K562 (cell line): ENCODE results near the gene HIVEP3. TPM values are rescaled to one million over a fixed set of nuclear protein-coding genes. Genes with fewer than 3 reads are reported as not detected.
"Not testable (repeated sequence)": the region's sequence is repeated elsewhere in the genome, so short reads cannot be mapped to it uniquely, and the experiment has no call there.

Experiments
- ATAC-seq: fragments of 200-7000 bp; cut with Tn5 transposase; 3 replicates; pipeline ENCODE4 v1.9.1; 2020; ENCODE audit warnings: moderate library complexity
- BruUV-seq: library from RNA; stranded (reverse); fragments of 400-500 nt; replicated peaks from 2 replicates; lab custom pipeline; 2021; lab: Mats Ljungman, UMichigan
- CTCF ChIA-PET: fragments of 300-600 bp; formaldehyde crosslinking; extraction: SDS; loops from one replicate; lab custom pipeline; 2021; ENCODE audit warnings: low intra/inter-chr PET ratio; lab: Yijun Ruan, JAX
- POLR2A ChIA-PET: fragments of 300-600, 350-650 bp; sonication (Branson Sonifier 250); formaldehyde crosslinking; extraction: SDS; loops from one replicate; lab custom pipeline; 2021; ENCODE audit warnings: antibody characterized with exemption, inconsistent platforms; lab: Yijun Ruan, JAX
- DNase-seq, 4 experiments: peaks; one replicate each; pipeline versions ENCODE4 v3.0.0 to v3.0.0-alpha.2; 2011 to 2018; ENCODE audit warnings: low spot score in 3 of 4, mixed read lengths in 3 of 4; ENCODE audit errors: extremely low read depth in 1 of 4
- FAIRE-seq: peaks from 2 replicates; lab custom pipeline; 2011; peaks lifted over from hg19 to GRCh38; lab: Jason Lieb, UNC
- H2AFZ ChIP-seq: 2 replicates; pipeline ENCODE4 v1.6.0; 2011; ENCODE audit warnings: low read depth, low read length, control low read depth, inconsistent platforms
- H3K27ac ChIP-seq: fragments of 200-600 bp; 3 replicates; pipeline ENCODE4 v1.8.0; 2011; ENCODE audit warnings: low read depth, mild to moderate bottlenecking, control low read depth, inconsistent platforms, low read length, moderate library complexity, mixed read lengths; ENCODE audit errors: extremely low read depth
- H3K27me3 ChIP-seq, 2 experiments: fragments of 300-600 bp in 1 of 2; 2 replicates in 1 of 2; 3 replicates in 1 of 2; pipeline versions ENCODE4 v1.6.0 to v1.8.0; 2011; ENCODE audit warnings: inconsistent platforms in 2 of 2, low read length in 2 of 2, mild to moderate bottlenecking in 1 of 2, mixed read lengths in 1 of 2, moderate library complexity in 1 of 2; ENCODE audit not compliant: control insufficient read depth in 2 of 2, insufficient read depth in 2 of 2
- H3K36me3 ChIP-seq: fragments of 300-600 bp; 3 replicates; pipeline ENCODE4 v1.8.0; 2011; ENCODE audit warnings: mild to moderate bottlenecking, low read length, inconsistent platforms; ENCODE audit not compliant: control insufficient read depth, insufficient read depth
- H3K4me1 ChIP-seq, 2 experiments: fragments of 200-600 bp in 1 of 2; replicated peaks in 1 of 2; 2 replicates in 1 of 2; 3 replicates in 1 of 2; pipeline versions ENCODE4 v1.5.1 to v1.8.0; 2011; ENCODE audit warnings: inconsistent platforms in 2 of 2, low read length in 2 of 2, mild to moderate bottlenecking in 1 of 2, mixed read lengths in 1 of 2, moderate library complexity in 1 of 2; ENCODE audit not compliant: control insufficient read depth in 2 of 2, insufficient read depth in 2 of 2
- H3K4me2 ChIP-seq: 2 replicates; pipeline ENCODE4 v1.6.1; 2011; ENCODE audit warnings: low read length, control low read depth, inconsistent platforms, mixed read lengths; ENCODE audit not compliant: insufficient read depth
- H3K4me3 ChIP-seq: fragments of 200-600 bp; sonication (generic), shearing (Covaris generic); 2 replicates; pipeline ENCODE4 v1.5.1; 2016; ENCODE audit warnings: control low read depth, inconsistent platforms
- H3K79me2 ChIP-seq: fragments of 200-600 bp; 3 replicates; pipeline ENCODE4 v1.8.0; 2011; ENCODE audit warnings: low read length, inconsistent platforms; ENCODE audit not compliant: control insufficient read depth, insufficient read depth
- H3K9ac ChIP-seq, 2 experiments: 2 replicates each; pipeline versions ENCODE4 v1.6.0 to v1.6.1; 2011; ENCODE audit warnings: low read depth in 2 of 2, low read length in 2 of 2, control low read depth in 1 of 2, inconsistent platforms in 1 of 2, mild to moderate bottlenecking in 1 of 2, mixed read lengths in 1 of 2; ENCODE audit not compliant: insufficient read depth in 1 of 2
- H3K9me1 ChIP-seq: one replicate; pipeline ENCODE4 v1.6.0; 2011; ENCODE audit warnings: inconsistent platforms, mild to moderate bottlenecking, low read length, moderate library complexity; ENCODE audit not compliant: control insufficient read depth, insufficient read depth
- H3K9me3 ChIP-seq: replicated peaks from 2 replicates; pipeline ENCODE4 v1.5.1; 2011; ENCODE audit warnings: low read depth, low read length, inconsistent platforms; ENCODE audit not compliant: control insufficient read depth, insufficient read depth
- H4K20me1 ChIP-seq: replicated peaks from 2 replicates; pipeline ENCODE4 v1.6.1; 2011; ENCODE audit warnings: low read length, inconsistent platforms, mixed read lengths; ENCODE audit not compliant: control insufficient read depth, insufficient read depth
- LARP7 ChIP-seq: fragments of 450-650 bp; IDR thresholded peaks from 2 replicates; pipeline ENCODE4 v1.6.1; 2016
- WGBS: fragments of 100-300 bp; shearing (Covaris generic); methylation state at CpG from one replicate; pipeline ENCODE4 v1.1.6; 2016; ENCODE audit warnings: low coverage, mixed read lengths; ENCODE audit not compliant: insufficient coverage; ENCODE audit errors: missing lambda C conversion rate; 5-methylcytosine and 5-hydroxymethylcytosine counted together
- in situ Hi-C: fragments of 300-500 bp; cut with MboI; formaldehyde crosslinking; loops from 4 replicates; pipeline ENCODE4 v1.15.0; 2018; ENCODE audit warnings: inconsistent platforms, mixed read lengths
- intact Hi-C: fragments of 100-400 bp; cut with micrococcal nuclease; formaldehyde crosslinking; loops from 2 replicates; pipeline ENCODE4 v1.14.2; 2022
- polyA plus RNA-seq, 8 experiments: library from polyadenylated mRNA; depleted of rRNA in 4 of 8; stranded (reverse) in 5 of 8; unstranded in 3 of 8; fragments of >200 nt; fragmentation: Nextera tagmentation in 2 of 8; fragmentation: Illumina TruSeq in 1 of 8; extraction: Ambion mirVana in 2 of 8; extraction: Trizol in 1 of 8; gene quantifications; 2 replicates each; pipeline versions ENCODE4 v1.2.1 to v1.2.3, GENCODE V29; 2011 to 2014; ENCODE audit warnings: inconsistent platforms in 1 of 8, missing spikeins in 1 of 8
- total RNA-seq, 7 experiments: library from RNA; depleted of rRNA in 6 of 7; stranded (reverse); fragments of >200 nt in 6 of 7; fragmentation: Illumina TruSeq in 2 of 7; extraction: Trizol in 2 of 7; gene quantifications; 2 replicates each; pipeline versions ENCODE4 v1.2.1 to v1.2.3, GENCODE V29; 2011 to 2021; ENCODE audit warnings: low replicate concordance in 1 of 7

HIVEP3 gene
- total and polyA plus RNA-seq, 9 of the 15 experiments (the other 6 are each of a cell fraction or from before 2014, with no cell fraction given) = 0.09 to 0.58 (median 0.34) TPM; not detected in 1

DNA sequence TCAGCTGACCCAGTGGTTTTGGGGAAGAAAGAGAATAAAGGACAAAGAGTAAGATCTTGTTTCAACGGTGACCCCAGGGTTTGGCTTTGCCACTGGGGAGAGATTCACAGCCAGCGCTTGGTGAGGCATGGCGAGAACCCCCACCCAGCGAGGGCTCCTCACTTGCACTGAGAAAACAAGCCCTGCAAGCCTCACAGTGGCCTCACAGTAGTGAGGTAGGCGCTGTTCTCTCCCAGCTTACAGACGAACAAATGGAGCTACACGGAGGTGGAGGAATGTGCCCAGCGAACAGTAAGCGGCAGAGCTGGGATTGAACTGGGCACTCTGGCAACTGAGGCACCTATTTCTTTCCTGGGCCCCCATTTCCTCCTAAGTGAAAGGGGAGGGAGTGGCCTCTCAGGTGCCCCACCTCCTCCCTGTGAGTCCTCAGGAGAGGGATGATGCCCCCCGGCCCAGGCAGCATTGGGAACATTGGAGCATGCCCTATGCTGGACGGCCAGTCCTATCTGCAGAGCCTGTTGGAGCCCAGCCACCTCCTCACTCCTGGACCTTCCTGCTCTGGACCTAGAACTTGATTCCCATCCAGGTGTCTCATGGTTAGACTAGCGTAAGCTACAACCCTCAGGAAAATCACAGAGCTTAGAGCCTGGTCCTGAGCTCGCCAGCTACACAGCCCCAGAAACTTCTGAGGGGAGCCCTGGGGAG lies 360.8 kb downstream of the HIVEP3 start (continued):
- TF ChIP-seq LARP7 = no peak

DNA sequence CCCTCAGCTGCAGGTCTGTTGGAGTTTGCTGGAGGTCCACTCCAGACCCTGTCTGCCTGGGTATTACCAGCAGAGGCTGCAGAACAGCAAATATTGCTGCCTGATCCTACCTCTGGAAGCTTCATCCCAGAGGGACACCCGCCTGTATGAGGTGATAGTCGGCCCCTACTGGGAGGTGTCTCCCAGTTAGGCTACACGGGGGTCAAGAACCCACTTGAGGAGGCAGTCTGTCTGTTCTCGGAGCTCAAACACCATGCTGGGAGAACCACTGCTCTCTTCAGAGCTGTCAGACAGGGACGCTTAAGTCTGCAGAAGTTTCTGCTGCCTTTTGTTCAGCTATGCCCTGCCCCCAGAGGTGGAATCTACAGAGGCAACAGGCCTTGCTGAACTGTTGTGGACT lies 364.0 kb downstream of the HIVEP3 start:
- H3K4me2 ChIP-seq, DNase-seq, FAIRE-seq, H4K20me1 ChIP-seq, H3K79me2 ChIP-seq, H3K4me1 ChIP-seq, H3K9me1 ChIP-seq, intact Hi-C loops, H3K36me3 ChIP-seq, CTCF ChIA-PET, H3K4me3 ChIP-seq, BruUV-seq, H3K9me3 ChIP-seq, ATAC-seq, in situ Hi-C loops, H3K9ac ChIP-seq, H3K27ac ChIP-seq, H2AFZ ChIP-seq: not testable (repeated sequence)
- WGBS = 0% methylated on average over 5 of the region's 5 CpGs
- peaks cover 0 to 16% of the 10 kb centered on the region in 2 experiments; a peak in 2 of 5 replicates for H3K27me3 ChIP-seq
- POLR2A ChIA-PET = interaction anchor here (0.6 kb wide), 1 partner anchor 87 kb away, joined by 3 read pairs; no protein-coding TSS in a partner anchor
